A549 (cell line): ENCODE data around the gene COLEC12.

Experiments
- CEBPB ChIP-seq, 2 experiments: fragments of >200 bp in 1 of 2; sonication (Bioruptor Twin) in 1 of 2; formaldehyde crosslinking in 1 of 2; IDR thresholded peaks; 2 replicates each; pipeline ENCODE4 v1.6.1; 2012 to 2016
- CHD2 ChIP-seq: fragments of 150-350 bp; IDR thresholded peaks from 2 replicates; pipeline ENCODE4 v1.6.1; 2014; ENCODE audit warnings: low read length; ENCODE audit not compliant: partially characterized antibody
- CTCF ChIP-seq: fragments of >200 bp; sonication (Bioruptor Twin); formaldehyde crosslinking; IDR thresholded peaks from 3 replicates; pipeline ENCODE4 v1.5.1; 2016
- EP300 ChIP-seq, 2 experiments: fragments of >200 bp; sonication (Bioruptor Twin); formaldehyde crosslinking; IDR thresholded peaks; 2 replicates in 1 of 2; 3 replicates in 1 of 2; pipeline ENCODE4 v1.6.1; 2016 to 2017
- JUN ChIP-seq, 2 experiments: fragments of >200 bp; sonication (Bioruptor Twin); formaldehyde crosslinking; IDR thresholded peaks; 2 replicates in 1 of 2; 3 replicates in 1 of 2; pipeline ENCODE4 v1.6.1; 2016 to 2017
- JUNB ChIP-seq: fragments of >200 bp; sonication (Bioruptor Twin); formaldehyde crosslinking; IDR thresholded peaks from 2 replicates; pipeline ENCODE4 v1.6.1; 2016
- POLR2A ChIP-seq: IDR thresholded peaks from 2 replicates; pipeline ENCODE4 v1.6.1; 2012; ENCODE audit warnings: mild to moderate bottlenecking, low read length
- RAD21 ChIP-seq, 2 experiments: fragments of >200 bp in 1 of 2; sonication (Bioruptor Twin) in 1 of 2; formaldehyde crosslinking in 1 of 2; IDR thresholded peaks in 1 of 2; conservative IDR thresholded peaks in 1 of 2; 2 replicates in 1 of 2; 3 replicates in 1 of 2; pipeline ENCODE4 v1.6.1; 2012 to 2018; ENCODE audit warnings: inconsistent platforms in 1 of 2
- SREBF2 ChIP-seq: fragments of 450-650 bp; IDR thresholded peaks from 2 replicates; pipeline ENCODE4 v1.6.1; 2014; ENCODE audit warnings: mild to moderate bottlenecking, moderate library complexity
- TP53 ChIP-seq: fragments of 250-450 bp; sonication (Bioruptor Pico); IDR thresholded peaks from 2 replicates; pipeline ENCODE4 v1.5.0; 2021; ENCODE audit warnings: mild to moderate bottlenecking, moderate library complexity
- USF2 ChIP-seq: fragments of 450-650 bp; IDR thresholded peaks from 2 replicates; pipeline ENCODE4 v1.6.1; 2014; ENCODE audit warnings: antibody characterized with exemption

DNA sequence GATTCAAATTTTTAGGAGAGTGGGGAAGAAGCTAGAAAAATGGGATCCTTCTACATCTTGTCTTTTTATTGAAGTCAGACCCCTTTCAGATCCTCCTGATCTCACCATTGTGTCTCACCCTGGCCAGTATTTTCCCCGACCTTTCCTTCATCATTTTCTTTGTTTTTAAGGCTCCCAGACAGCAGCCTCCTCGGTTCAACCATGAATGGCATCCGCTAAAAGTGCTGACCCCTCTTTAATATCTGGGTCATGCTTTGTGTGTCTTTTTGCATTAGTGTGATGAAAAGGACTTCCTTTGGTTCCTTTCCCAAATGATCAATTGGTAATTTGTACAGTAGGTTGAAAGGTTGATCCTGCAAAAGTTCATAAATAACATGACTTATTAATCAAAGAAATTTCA, 205.9 kb downstream of the COLEC12 start:
- TF ChIP-seq CTCF = no peak
- TF ChIP-seq JUNB = no peak
- TF ChIP-seq CHD2 = no peak
- TF ChIP-seq JUN (IDR thresholded peaks at IDR 0.05) = no peak
- TF ChIP-seq CEBPB (IDR thresholded peaks at IDR 0.05) = no peak
- TF ChIP-seq USF2 = no peak
- TF ChIP-seq POLR2A = no peak
- TF ChIP-seq TP53 (CRISPR knock-in tag) = no peak
- TF ChIP-seq SREBF2 = no peak
- TF ChIP-seq RAD21 (conservative IDR thresholded peaks at IDR 0.05 in 1 of 2, IDR thresholded peaks at IDR 0.05 in 1 of 2) = no peak
- no peak for TF ChIP-seq EP300 (IDR thresholded peaks at IDR 0.05)
